Measurements from ENCODE around the gene SLC13A3.
A peak's percentile ranks its signal among the peaks of the same experiment; 100 is the strongest.

The SLC13A3 gene

DNA sequence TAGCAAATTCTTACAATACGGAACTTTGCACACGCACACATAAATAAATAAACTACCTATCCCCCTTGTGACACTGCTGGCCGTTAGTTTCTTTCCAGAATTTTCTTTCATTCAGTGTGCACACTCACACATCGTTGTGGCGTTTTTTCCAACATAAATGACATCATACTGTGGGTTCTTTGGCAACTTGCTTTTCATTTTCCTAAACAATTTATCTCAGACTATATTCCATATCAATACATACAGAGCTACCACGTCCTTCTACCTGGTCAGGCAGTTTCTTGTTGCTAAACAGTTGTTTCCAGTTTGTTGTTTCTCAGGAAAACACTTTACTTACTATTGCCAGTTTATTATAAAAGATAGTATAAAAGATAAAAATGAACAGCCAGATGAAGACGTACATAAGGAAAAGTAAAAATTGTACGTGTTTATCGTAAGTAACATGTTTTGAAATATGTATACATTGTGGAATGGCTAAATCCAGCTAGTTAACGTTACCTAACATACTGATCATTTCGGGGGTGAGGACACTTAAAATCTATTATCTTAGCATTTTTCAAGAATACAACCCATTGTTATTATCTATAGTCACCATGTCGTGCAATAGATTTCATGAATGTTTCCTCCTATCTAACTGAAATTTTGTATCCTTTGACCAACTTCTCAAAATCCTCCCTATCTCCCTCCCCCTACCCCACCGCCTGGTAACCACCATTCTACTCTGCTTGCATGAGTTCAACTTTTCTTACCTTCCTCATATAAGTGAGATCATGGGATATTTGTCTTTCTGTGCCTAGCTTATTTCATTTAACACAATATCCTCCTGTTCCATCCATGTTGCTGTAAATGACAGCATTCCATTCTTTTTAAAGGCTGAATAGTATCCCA lies 39.2 kb upstream of the SLC13A3 start:
- H3K4me2 ChIP-seq (ENCODE audit: low read depth, low read length, poor library complexity, severe bottlenecking) = peak overlapping the region; percentile 68
- H3K27me3 ChIP-seq (ENCODE audit: insufficient read depth, low read length, poor library complexity, severe bottlenecking) = no peaks in the 10 kb centered on the region
- peaks cover 40% of the 10 kb centered on the region for H3K4me1 ChIP-seq (ENCODE audit: insufficient read depth, low read length, poor library complexity, severe bottlenecking)
- peak overlapping the region; percentile 94 for H3K4me3 ChIP-seq (ENCODE audit: low read length, poor library complexity, severe bottlenecking)
- peaks cover 39% of the 10 kb centered on the region for H3K79me2 ChIP-seq (ENCODE audit: insufficient read depth, low read length)
- peaks cover 35% of the 10 kb centered on the region for H4K20me1 ChIP-seq (ENCODE audit: insufficient read depth, low read length, poor library complexity, severe bottlenecking)
- no peaks in the 10 kb centered on the region for H3K36me3 ChIP-seq (ENCODE audit: insufficient read depth, low read length)
- no peaks in the 10 kb centered on the region for H3F3A ChIP-seq (ENCODE audit: low read depth)
- no peak overlapping the region; the same call in 1 of the 2 replicates for H2AFZ ChIP-seq (ENCODE audit: low read length)
- TF ChIP-seq, protein P1, sequence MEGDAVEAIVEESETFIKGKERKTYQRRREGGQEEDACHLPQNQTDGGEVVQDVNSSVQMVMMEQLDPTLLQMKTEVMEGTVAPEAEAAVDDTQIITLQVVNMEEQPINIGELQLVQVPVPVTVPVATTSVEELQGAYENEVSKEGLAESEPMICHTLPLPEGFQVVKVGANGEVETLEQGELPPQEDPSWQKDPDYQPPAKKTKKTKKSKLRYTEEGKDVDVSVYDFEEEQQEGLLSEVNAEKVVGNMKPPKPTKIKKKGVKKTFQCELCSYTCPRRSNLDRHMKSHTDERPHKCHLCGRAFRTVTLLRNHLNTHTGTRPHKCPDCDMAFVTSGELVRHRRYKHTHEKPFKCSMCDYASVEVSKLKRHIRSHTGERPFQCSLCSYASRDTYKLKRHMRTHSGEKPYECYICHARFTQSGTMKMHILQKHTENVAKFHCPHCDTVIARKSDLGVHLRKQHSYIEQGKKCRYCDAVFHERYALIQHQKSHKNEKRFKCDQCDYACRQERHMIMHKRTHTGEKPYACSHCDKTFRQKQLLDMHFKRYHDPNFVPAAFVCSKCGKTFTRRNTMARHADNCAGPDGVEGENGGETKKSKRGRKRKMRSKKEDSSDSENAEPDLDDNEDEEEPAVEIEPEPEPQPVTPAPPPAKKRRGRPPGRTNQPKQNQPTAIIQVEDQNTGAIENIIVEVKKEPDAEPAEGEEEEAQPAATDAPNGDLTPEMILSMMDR (conservative IDR thresholded peaks at IDR 0.05; ENCODE audit: low read length) = no peak
- no peak for TF ChIP-seq EZH2phosphoT487 (IDR thresholded peaks at IDR 0.05; ENCODE audit: borderline replicate concordance)
- H3K9me2 ChIP-seq (replicated peaks; ENCODE audit: low read depth, low read length) = no peaks in the 10 kb centered on the region
- peak overlapping the region; percentile 93 for H3K9ac ChIP-seq (ENCODE audit: low read depth, low read length, poor library complexity, severe bottlenecking)
- no peaks in the 10 kb centered on the region for H3K9me3 ChIP-seq (ENCODE audit: insufficient read depth, low read depth, low read length)

DNA sequence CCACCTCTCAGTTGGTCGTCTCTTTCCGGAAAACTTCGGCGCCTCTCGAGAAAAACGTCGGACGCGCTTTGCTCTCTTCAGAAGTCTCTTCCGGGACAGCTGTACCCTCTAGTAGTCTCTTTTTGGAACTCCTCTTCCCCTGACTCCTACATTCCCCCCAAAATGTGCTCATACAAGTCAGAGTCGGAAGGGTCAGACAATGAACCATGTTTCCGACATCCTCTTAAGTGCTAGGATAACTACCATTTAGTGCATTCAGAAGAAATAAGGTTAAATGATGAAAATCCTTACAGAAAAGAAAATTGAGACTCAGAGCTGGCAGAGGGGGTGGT lies 38.5 kb upstream of the SLC13A3 start:
- no peaks in the 10 kb centered on the region for H3F3A ChIP-seq (ENCODE audit: low read depth)
- TF ChIP-seq, protein P1 (conservative IDR thresholded peaks at IDR 0.05; ENCODE audit: low read length) = no peak
- no peak for TF ChIP-seq EZH2phosphoT487 (IDR thresholded peaks at IDR 0.05; ENCODE audit: borderline replicate concordance)
- peaks cover 47% of the 10 kb centered on the region for H3K79me2 ChIP-seq (ENCODE audit: insufficient read depth, low read length)
- H2AFZ ChIP-seq (ENCODE audit: low read length) = peak overlapping the region; percentile 57
- no peaks in the 10 kb centered on the region for H3K9me3 ChIP-seq (ENCODE audit: insufficient read depth, low read depth, low read length)
- H3K9ac ChIP-seq (ENCODE audit: low read depth, low read length, poor library complexity, severe bottlenecking) = peak overlapping the region; percentile 93
- peaks cover 4% of the 10 kb centered on the region; the same call in 1 of the 2 replicates for H3K36me3 ChIP-seq (ENCODE audit: insufficient read depth, low read length)
- H3K27me3 ChIP-seq (ENCODE audit: insufficient read depth, low read length, poor library complexity, severe bottlenecking) = no peaks in the 10 kb centered on the region
- peak overlapping the region; percentile 94 for H3K4me3 ChIP-seq (ENCODE audit: low read length, poor library complexity, severe bottlenecking)
- H3K4me1 ChIP-seq (ENCODE audit: insufficient read depth, low read length, poor library complexity, severe bottlenecking) = peaks cover 45% of the 10 kb centered on the region
- H4K20me1 ChIP-seq (ENCODE audit: insufficient read depth, low read length, poor library complexity, severe bottlenecking) = peaks cover 42% of the 10 kb centered on the region
- no peaks in the 10 kb centered on the region for H3K9me2 ChIP-seq (replicated peaks; ENCODE audit: low read depth, low read length)
- peak overlapping the region; percentile 68 for H3K4me2 ChIP-seq (ENCODE audit: low read depth, low read length, poor library complexity, severe bottlenecking)

DNA sequence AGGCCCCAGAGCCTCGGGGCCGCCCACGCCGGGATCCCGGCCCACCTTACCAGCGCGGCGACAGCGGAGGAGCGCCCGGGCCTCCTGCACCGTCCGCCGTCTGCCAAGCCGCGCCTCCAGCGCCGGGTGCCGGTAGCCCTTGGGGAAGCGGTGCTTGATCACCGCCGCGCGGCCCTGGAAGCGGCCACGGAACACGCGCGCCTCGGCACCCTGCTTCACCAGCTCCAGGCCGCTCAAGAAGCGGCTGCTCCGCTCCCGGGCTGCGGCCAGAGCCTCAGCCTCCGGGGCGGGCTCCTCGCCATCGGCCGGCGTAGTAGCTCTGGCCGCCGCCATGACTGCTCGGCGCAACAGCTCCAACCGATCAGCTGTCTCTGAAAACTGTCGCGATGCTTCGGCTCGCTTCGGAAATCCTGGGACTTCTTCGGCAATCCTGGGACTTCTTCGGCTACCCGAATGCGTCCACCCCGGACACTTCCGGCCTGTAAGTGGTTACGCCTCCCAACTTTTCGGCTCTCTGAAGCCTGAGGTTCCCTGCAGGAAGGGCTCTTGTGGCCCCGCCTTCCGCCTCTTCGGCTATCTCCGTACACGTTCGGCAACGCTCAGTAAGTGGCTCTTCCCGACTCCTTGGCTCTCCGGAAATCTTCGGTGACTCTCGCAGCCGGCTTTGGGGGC lies 38.0 kb upstream of the SLC13A3 start, which contains the start of gene TP53RK:
Gene TP53RK (minus strand): TSS at position 363 of the 672 bp plus-strand sequence. CDS start 30 bp downstream, at position 333.
- H3K9ac ChIP-seq (ENCODE audit: low read depth, low read length, poor library complexity, severe bottlenecking) = peak within 1 kb of the TSS; percentile 93
- peak within 1 kb of the TSS; percentile 94 for H3K4me3 ChIP-seq (ENCODE audit: low read length, poor library complexity, severe bottlenecking)
- H3K27me3 ChIP-seq (ENCODE audit: insufficient read depth, low read length, poor library complexity, severe bottlenecking) = no peaks in the 10 kb centered on the region
- H2AFZ ChIP-seq (ENCODE audit: low read length) = peak within 1 kb of the TSS; percentile 57
- peak within 1 kb of the TSS; percentile 90 for H3K4me2 ChIP-seq (ENCODE audit: low read depth, low read length, poor library complexity, severe bottlenecking)
- peaks cover 42% of the 10 kb centered on the region for H3K4me1 ChIP-seq (ENCODE audit: insufficient read depth, low read length, poor library complexity, severe bottlenecking)
- H3F3A ChIP-seq (ENCODE audit: low read depth) = no peaks in the 10 kb centered on the region
- no peaks in the 10 kb centered on the region for H3K9me3 ChIP-seq (ENCODE audit: insufficient read depth, low read depth, low read length)
- H3K9me2 ChIP-seq (replicated peaks; ENCODE audit: low read depth, low read length) = no peaks in the 10 kb centered on the region
- no peak for TF ChIP-seq EZH2phosphoT487 (IDR thresholded peaks at IDR 0.05; ENCODE audit: borderline replicate concordance)
- TF ChIP-seq, protein P1 (conservative IDR thresholded peaks at IDR 0.05; ENCODE audit: low read length) = no peak
- peaks cover 4% of the 10 kb centered on the region; the same call in 1 of the 2 replicates for H3K36me3 ChIP-seq (ENCODE audit: insufficient read depth, low read length)
- H3K79me2 ChIP-seq (ENCODE audit: insufficient read depth, low read length) = peaks cover 52% of the 10 kb centered on the region
- H4K20me1 ChIP-seq (ENCODE audit: insufficient read depth, low read length, poor library complexity, severe bottlenecking) = peaks cover 48% of the 10 kb centered on the region
